Measurements from ENCODE around the gene INTU. TPM values are rescaled to one million over a fixed set of nuclear protein-coding genes. Genes with fewer than 3 reads are reported as not detected.
"Not testable (repeated sequence)": the region's sequence is repeated elsewhere in the genome, so short reads cannot be mapped to it uniquely, and the experiment has no call there.

The INTU gene
- 1 to 10 TPM; 1.1 to 2.0 (median 1.3) TPM for total RNA-seq
- long read RNA-seq: 0 reads

DNA sequence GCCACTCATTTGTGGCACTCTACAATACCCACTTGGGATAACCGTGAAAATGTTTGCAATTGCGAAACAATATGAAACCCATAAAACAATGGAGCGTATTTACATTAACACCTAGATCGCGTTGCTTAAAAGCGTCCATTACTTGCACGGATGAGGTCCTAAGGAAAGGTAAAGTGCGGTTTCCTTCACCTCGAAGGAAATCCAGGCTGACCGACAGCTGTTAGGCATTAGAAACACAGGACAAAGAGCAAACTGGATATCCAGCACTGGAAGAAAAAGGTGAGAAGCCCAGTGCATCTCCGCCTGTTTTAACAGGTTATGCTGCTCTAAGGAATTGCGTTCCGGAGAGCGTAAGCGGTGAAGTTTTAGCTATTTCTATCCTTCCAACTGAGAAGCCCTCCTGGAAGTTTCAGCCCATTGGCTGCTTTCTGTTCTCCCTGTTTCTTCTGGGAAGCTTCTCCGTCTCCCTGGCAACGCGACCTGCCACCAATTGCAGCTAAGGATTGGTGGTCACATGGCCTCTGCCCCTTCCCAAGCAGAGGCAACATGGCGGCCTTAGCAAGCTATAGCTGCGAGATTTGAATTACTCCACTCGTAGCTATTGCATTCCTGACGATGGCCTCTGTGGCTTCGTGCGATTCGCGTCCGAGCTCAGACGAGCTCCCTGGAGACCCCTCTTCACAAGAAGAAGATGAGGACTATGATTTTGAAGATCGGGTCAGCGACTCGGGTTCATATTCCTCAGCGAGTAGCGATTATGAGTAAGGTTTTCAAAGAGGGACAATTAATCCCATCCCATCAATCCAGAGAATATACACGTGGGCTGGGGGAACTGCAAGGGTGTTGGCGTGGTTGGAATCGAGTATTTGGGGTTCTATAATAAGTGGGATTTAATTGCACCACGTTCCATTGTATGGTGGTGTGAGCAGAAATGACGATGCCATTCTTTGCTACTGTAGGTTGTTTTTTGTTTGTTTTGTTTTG is at the start of gene INTU:
Gene INTU (plus strand): TSS at position 538 of the 984 bp plus-strand sequence. CDS start 78 bp downstream, at position 616.
- H3K4me3 ChIP-seq: peak within 1 kb of the TSS; percentile 61 to 85 (median 64)
- DNase-seq (peak; percentile 90 to 94 (median 93)), ATAC-seq (peak; percentile 100)
- no peaks in the 10 kb centered on the region for H3K9me3 ChIP-seq
- no peaks in the 10 kb centered on the region for H3K36me3 ChIP-seq
- H3K4me1 ChIP-seq: peaks cover 0 to 5% (median 0%) of the 10 kb centered on the region in 4 donors
- TF ChIP-seq, protein P1, sequence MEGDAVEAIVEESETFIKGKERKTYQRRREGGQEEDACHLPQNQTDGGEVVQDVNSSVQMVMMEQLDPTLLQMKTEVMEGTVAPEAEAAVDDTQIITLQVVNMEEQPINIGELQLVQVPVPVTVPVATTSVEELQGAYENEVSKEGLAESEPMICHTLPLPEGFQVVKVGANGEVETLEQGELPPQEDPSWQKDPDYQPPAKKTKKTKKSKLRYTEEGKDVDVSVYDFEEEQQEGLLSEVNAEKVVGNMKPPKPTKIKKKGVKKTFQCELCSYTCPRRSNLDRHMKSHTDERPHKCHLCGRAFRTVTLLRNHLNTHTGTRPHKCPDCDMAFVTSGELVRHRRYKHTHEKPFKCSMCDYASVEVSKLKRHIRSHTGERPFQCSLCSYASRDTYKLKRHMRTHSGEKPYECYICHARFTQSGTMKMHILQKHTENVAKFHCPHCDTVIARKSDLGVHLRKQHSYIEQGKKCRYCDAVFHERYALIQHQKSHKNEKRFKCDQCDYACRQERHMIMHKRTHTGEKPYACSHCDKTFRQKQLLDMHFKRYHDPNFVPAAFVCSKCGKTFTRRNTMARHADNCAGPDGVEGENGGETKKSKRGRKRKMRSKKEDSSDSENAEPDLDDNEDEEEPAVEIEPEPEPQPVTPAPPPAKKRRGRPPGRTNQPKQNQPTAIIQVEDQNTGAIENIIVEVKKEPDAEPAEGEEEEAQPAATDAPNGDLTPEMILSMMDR (IDR thresholded peaks at IDR 0.05): no peak
- TF ChIP-seq POLR2A (IDR thresholded peaks at IDR 0.05): no peak
- peak within 1 kb of the TSS in 1 of 3 donors; percentile 2 for H3K27ac ChIP-seq
- 3% methylated on average over 34 of the region's 38 CpGs for WGBS (ENCODE audit: insufficient coverage, low coverage, low lambda C conversion rate, missing lambda C conversion rate)
- no peaks in the 10 kb centered on the region for H3K27me3 ChIP-seq
- intact Hi-C loops (cut with DNase I): no loop called here

DNA sequence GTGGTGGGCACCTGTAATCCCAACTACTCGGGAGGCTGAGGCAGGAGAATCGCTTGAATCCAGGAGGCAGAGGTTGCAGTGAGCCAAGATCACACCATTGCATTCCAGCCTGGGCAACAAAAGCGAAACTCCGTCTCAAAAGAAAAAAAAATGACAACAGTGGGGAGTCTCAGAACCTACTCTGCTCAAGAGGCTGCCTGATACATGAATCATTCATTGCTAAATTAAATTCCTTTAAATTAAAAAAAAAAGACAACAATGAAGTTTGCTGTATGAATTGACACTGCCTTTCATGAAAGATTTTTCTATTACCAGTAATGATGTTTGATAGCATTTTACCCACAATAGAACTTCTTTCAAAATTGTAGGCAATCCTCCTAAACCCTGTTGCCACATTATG is 46.3 kb upstream of the INTU start:
- ATAC-seq; H3K27me3 ChIP-seq; H3K9me3 ChIP-seq; H3K4me3 ChIP-seq; intact Hi-C loops (cut with DNase I); H3K36me3 ChIP-seq; H3K4me1 ChIP-seq; DNase-seq; H3K27ac ChIP-seq: not testable (repeated sequence)
- 100% methylated on average over 1 of the region's 4 CpGs for WGBS (ENCODE audit: insufficient coverage, low coverage, low lambda C conversion rate, missing lambda C conversion rate)

DNA sequence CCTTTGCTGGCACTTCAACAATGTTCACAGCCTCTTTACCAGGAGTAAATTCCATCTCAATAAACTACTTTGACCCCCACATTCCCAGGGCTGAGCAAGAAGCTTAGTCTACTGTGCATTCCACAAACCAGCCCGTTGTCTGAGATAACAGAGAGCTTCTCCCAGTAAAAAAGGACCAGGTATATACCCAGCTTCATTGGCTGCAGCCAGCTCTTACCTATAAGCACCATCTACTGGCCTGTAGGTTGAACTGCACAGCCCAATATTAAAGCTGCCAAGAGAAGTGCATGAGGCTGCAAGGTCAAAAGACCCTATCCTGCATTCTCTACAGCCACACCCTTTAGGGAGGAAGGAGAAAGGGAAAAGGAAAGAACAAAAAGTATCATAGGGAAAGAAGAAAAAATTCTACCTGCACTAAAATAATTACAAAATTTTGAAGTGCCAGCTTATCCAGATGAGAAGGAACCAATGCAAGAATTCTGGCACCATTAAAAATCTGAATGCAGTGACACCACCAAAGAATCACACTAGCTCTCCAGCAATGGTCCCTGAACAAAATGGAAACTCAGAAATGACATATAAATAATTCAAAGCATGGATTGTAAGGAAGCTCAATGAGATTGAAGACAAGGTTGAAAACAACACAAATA is 45.7 kb upstream of the INTU start:
- Histone ChIP-seq H3K27me3 (no peaks in the 10 kb centered on the region), H3K9me3 (no peaks in the 10 kb centered on the region), H3K4me3 (no peak overlapping the region), H3K27ac (no peak overlapping the region), H3K36me3 (no peaks in the 10 kb centered on the region), H3K4me1 (no peaks in the 10 kb centered on the region)
- ATAC-seq (peak; percentile 89 to 92 (median 91)), DNase-seq (no peak)
- TF ChIP-seq, protein P1 (IDR thresholded peaks at IDR 0.05): peak; percentile 53 to 76 (median 68)
- no peak for TF ChIP-seq POLR2A (IDR thresholded peaks at IDR 0.05)
- intact Hi-C loops (cut with DNase I): no loop called here
- WGBS (ENCODE audit: insufficient coverage, low coverage, low lambda C conversion rate, missing lambda C conversion rate): 8% methylated on average over 1 of the region's 1 CpG

DNA sequence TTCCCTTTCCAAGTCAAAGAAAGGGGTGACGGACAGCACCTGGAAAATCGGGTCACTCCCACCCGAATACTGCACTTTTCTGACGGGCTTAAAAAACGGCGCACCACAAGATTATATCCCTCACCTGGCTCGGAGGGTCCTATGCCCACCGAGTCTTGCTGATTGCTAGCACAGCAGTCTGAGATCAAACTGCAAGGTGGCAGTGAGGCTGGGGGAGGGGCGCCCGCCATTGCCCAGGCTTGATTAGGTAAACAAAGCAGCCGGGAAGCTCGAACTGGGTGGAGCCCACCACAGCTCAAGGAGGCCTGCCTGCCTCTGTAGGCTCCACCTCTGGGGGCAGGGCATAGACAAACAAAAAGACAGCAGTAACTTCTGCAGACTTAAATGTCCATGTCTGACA is 43.6 kb upstream of the INTU start:
- H3K4me1 ChIP-seq; H3K36me3 ChIP-seq; intact Hi-C loops (cut with DNase I); H3K9me3 ChIP-seq; H3K27me3 ChIP-seq; H3K27ac ChIP-seq; ATAC-seq; DNase-seq; H3K4me3 ChIP-seq: not testable (repeated sequence)
- 92% methylated on average over 8 of the region's 12 CpGs for WGBS (ENCODE audit: insufficient coverage, low coverage, low lambda C conversion rate, missing lambda C conversion rate)

DNA sequence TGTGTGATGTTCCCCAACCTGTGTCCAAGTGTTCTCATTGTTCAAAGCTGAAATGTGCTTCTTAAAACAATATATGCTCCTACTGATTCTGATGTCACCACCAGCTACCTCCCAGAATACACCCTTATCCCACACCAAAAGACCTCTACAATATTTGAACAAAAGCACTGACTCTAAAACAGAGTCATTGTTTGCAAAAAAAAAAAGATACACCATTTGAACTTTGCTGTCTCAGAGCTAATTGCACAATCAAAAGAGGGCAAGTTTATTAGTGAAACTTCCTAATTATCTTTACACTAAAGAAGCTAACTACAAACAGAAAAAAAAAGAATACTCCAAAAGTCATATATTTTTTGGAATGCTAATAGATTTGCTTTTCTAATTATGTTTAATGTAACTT is 34.1 kb upstream of the INTU start:
- ATAC-seq: no peak

More for the DNA sequence above, 34.1 kb upstream of the INTU start:
- Histone ChIP-seq H3K9me3 (no peaks in the 10 kb centered on the region), H3K36me3 (no peaks in the 10 kb centered on the region), H3K27me3 (peaks cover 0 to 3% of the 10 kb centered on the region in 2 donors), H3K4me3 (no peak overlapping the region), H3K27ac (no peak overlapping the region), H3K4me1 (no peaks in the 10 kb centered on the region)
- intact Hi-C loops (cut with DNase I): no loop called here
- DNase-seq: no peak
- TF ChIP-seq, protein P1 (IDR thresholded peaks at IDR 0.05): no peak
- no peak for TF ChIP-seq POLR2A (IDR thresholded peaks at IDR 0.05)

All from right lobe of liver (tissue), 6 donors.